ENCODE results near the gene ALDH1A3. TPM values are rescaled to one million over a fixed set of nuclear protein-coding genes. Genes with fewer than 3 reads are reported as not detected.

The ALDH1A3 gene
- total and polyA plus RNA-seq, 8 donors = 3.5 to 87.2 (median 30.3) TPM

DNA sequence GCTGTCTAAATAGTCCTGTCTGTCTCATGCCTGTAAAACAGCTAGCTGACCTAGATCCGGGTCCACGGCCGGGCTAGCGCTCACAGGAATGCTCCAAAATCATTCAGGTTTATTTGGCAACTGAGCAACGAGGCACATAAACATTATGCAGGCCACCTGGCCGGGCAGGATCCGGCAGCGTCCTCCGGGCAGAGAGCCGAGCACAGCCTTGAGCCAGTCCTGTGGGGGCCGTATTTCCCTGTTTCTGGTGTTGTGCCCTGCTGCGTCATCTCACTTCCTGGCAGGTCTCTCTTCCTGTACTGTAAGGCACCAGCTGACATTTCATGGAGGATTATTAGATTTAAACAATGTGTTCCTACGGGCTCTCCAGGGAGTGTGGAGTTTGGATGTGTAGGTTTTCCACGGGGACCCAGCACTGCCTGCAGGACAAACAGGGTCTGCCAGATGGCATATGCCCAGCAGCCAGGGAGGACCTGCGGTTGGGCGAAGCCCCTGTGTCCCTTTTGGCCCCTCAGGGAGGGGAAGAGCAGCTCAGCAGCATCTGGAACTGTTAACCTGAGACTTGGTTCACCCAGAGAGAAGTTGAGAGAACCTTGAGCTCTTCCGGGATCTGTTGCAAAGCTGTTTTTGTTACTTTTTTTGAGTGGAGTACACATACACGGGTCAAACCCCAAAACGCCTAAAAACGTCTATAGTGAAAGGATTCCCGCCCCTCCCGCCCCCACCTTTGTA is 23.0 kb downstream of the ALDH1A3 start:
- DNase-seq = peak; percentile 77 to 94
- intact Hi-C loops (cut with DNase I; ENCODE audit: low total_unique reads) = no loop called here
- H3K27ac ChIP-seq = peak overlapping the region; percentile 56 to 85 (median 79)
- 35 to 42% (median 36%) methylated on average over 22 of the region's 22 CpGs for WGBS, 5 donors
- peaks cover 0 to 29% (median 18%) of the 10 kb centered on the region in 4 donors for H3K4me1 ChIP-seq
- peaks cover 0 to 5% (median 0%) of the 10 kb centered on the region in 3 donors for H3K27me3 ChIP-seq
- H3K36me3 ChIP-seq = peaks cover 0 to 13% (median under 1%) of the 10 kb centered on the region in 4 donors
- TF ChIP-seq POLR2AphosphoS5 (IDR thresholded peaks at IDR 0.05) (peak; percentile 47 to 82 (median 70)), POLR2A (IDR thresholded peaks at IDR 0.05) (no peak), EP300 (IDR thresholded peaks at IDR 0.05) (peak; percentile 57), CTCF (IDR thresholded peaks at IDR 0.05) (no peak)
- H3K4me3 ChIP-seq = peak overlapping the region; percentile 15 to 32 (median 26)
- H3K9me3 ChIP-seq = no peaks in the 10 kb centered on the region

GRCh38 chr15:100903168-100903554 is 23.5 kb downstream of the ALDH1A3 start:
- peaks cover 0 to 29% (median 18%) of the 10 kb centered on the region in 4 donors for H3K4me1 ChIP-seq
- H3K27me3 ChIP-seq = no peaks in the 10 kb centered on the region
- H3K27ac ChIP-seq = peak overlapping the region in 4 of 5 donors; percentile 56 to 85 (median 82)
- peaks cover 0 to 10% (median 0%) of the 10 kb centered on the region in 4 donors for H3K36me3 ChIP-seq
- WGBS, 5 donors = 42 to 61% (median 52%) methylated on average over 3 of the region's 3 CpGs
- intact Hi-C loops (cut with DNase I; ENCODE audit: low total_unique reads) = no loop called here
- TF ChIP-seq POLR2AphosphoS5 (IDR thresholded peaks at IDR 0.05) (no peak), EP300 (IDR thresholded peaks at IDR 0.05) (no peak), POLR2A (IDR thresholded peaks at IDR 0.05) (no peak), CTCF (IDR thresholded peaks at IDR 0.05) (no peak)
- no peaks in the 10 kb centered on the region for H3K9me3 ChIP-seq
- no peak for DNase-seq
- no peak overlapping the region for H3K4me3 ChIP-seq

GRCh38 chr15:100905850-100906249 is 26.2 kb downstream of the ALDH1A3 start:
- no peak for TF ChIP-seq POLR2A (IDR thresholded peaks at IDR 0.05)
- no peak for TF ChIP-seq CTCF (IDR thresholded peaks at IDR 0.05)
- no peak for TF ChIP-seq POLR2AphosphoS5 (IDR thresholded peaks at IDR 0.05)
- no peak for TF ChIP-seq EP300 (IDR thresholded peaks at IDR 0.05)
- intact Hi-C loops (cut with DNase I; ENCODE audit: low total_unique reads) = no loop called here
- H3K4me3 ChIP-seq = no peak overlapping the region
- no peak for DNase-seq
- H3K4me1 ChIP-seq = peaks cover 0 to 25% (median 17%) of the 10 kb centered on the region in 4 donors
- H3K27ac ChIP-seq = no peak overlapping the region
- no peaks in the 10 kb centered on the region for H3K9me3 ChIP-seq
- WGBS, 5 donors = 72 to 83% (median 76%) methylated on average over 8 of the region's 8 CpGs
- peaks cover 0 to 9% (median 4%) of the 10 kb centered on the region in 4 donors for H3K36me3 ChIP-seq
- H3K27me3 ChIP-seq = no peaks in the 10 kb centered on the region

DNA sequence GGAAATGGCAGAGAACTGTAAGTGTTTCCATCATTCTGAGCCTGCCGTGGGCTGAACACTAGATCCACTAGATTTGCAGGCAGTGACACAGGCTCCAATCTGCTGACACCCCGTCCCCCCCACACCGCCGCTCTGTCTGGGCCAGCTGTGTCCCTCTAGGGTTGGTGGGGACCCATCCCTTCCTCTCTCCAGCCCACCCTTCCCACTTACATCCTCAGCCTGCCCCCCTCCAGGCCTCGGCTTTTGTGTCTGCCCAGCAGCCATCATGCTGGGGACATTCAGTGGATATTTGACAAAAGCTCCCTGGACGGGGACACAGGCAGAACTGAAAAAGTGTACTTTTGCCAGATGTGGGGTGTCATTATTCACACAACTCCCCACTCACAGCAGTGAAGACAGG is 28.8 kb downstream of the ALDH1A3 start:
- intact Hi-C loops (cut with DNase I; ENCODE audit: low total_unique reads) = no loop called here
- 72 to 84% (median 80%) methylated on average over 6 of the region's 6 CpGs for WGBS, 5 donors
- peaks cover 0 to 4% (median 0%) of the 10 kb centered on the region in 3 donors for H3K27me3 ChIP-seq
- H3K27ac ChIP-seq = no peak overlapping the region
- peaks cover 0 to 9% (median 4%) of the 10 kb centered on the region in 4 donors for H3K36me3 ChIP-seq
- TF ChIP-seq CTCF (IDR thresholded peaks at IDR 0.05) = no peak
- no peak for TF ChIP-seq EP300 (IDR thresholded peaks at IDR 0.05)
- TF ChIP-seq POLR2AphosphoS5 (IDR thresholded peaks at IDR 0.05) = no peak
- no peak for TF ChIP-seq POLR2A (IDR thresholded peaks at IDR 0.05)
- no peaks in the 10 kb centered on the region for H3K9me3 ChIP-seq
- DNase-seq = no peak
- peaks cover 0 to 2% (median 0%) of the 10 kb centered on the region in 4 donors for H3K4me1 ChIP-seq
- no peak overlapping the region for H3K4me3 ChIP-seq

Measured in stomach (tissue), 9 donors.